K562 (cell line): Measurements from ENCODE around the gene BRD7. TPM values are rescaled to one million over a fixed set of nuclear protein-coding genes. Genes with fewer than 3 reads are reported as not detected.

Source experiments
- E2F3 ChIP-seq: fragments of 250-450 bp; sonication (Bioruptor Pico); IDR thresholded peaks from 2 replicates; pipeline ENCODE4 v1.4.0; 2020; ENCODE audit warnings: mild to moderate bottlenecking
- ELF2 ChIP-seq: fragments of 250-450 bp; sonication (Bioruptor Pico); IDR thresholded peaks from 2 replicates; pipeline ENCODE4 v1.5.0; 2021; ENCODE audit warnings: mild to moderate bottlenecking
- EWSR1 ChIP-seq: fragments of 450-650 bp; IDR thresholded peaks from 2 replicates; pipeline ENCODE4 v1.6.1; 2018; ENCODE audit warnings: borderline replicate concordance, mild to moderate bottlenecking, low read depth, moderate library complexity; ENCODE audit not compliant: partially characterized antibody
- FIP1L1 ChIP-seq: fragments of 200-400 bp; formaldehyde crosslinking; IDR thresholded peaks from 2 replicates; pipeline ENCODE4 v1.6.1; 2018; ENCODE audit warnings: mild to moderate bottlenecking, low read depth, low read length; ENCODE audit not compliant: poor library complexity, severe bottlenecking
- HDAC2 ChIP-seq: fragments of 450-650 bp; IDR thresholded peaks from 2 replicates; pipeline ENCODE4 v1.6.1; 2016; ENCODE audit warnings: mild to moderate bottlenecking
- JUNB ChIP-seq: fragments of 450-650 bp; formaldehyde crosslinking; conservative IDR thresholded peaks from 2 replicates; pipeline ENCODE4 v1.4.0; 2020; ENCODE audit warnings: mild to moderate bottlenecking
- MECOM ChIP-seq: fragments of 250-450 bp; sonication (Bioruptor Pico); IDR thresholded peaks from 2 replicates; pipeline ENCODE4 v1.8.0; 2022; ENCODE audit warnings: inconsistent platforms
- MEIS2 ChIP-seq: fragments of 450-650 bp; IDR thresholded peaks from 2 replicates; pipeline ENCODE4 v1.6.1; 2014; ENCODE audit warnings: mild to moderate bottlenecking; ENCODE audit not compliant: partially characterized antibody
- NCOA4 ChIP-seq: fragments of 450-650 bp; IDR thresholded peaks from 2 replicates; pipeline ENCODE4 v1.6.1; 2018; ENCODE audit warnings: mild to moderate bottlenecking; ENCODE audit not compliant: partially characterized antibody
- SETDB1 ChIP-seq: IDR thresholded peaks from one replicate; pipeline ENCODE4 v1.6.1; 2012; ENCODE audit warnings: low read length, control low read depth, inconsistent platforms
- SMARCE1 ChIP-seq: fragments of 450-650 bp; IDR thresholded peaks from 2 replicates; pipeline ENCODE4 v1.7.1; 2016; ENCODE audit warnings: mild to moderate bottlenecking
- TARDBP ChIP-seq: fragments of 450-650 bp; IDR thresholded peaks from 2 replicates; pipeline ENCODE4 v1.6.1; 2016
- ZEB2 ChIP-seq: fragments of 450-650 bp; IDR thresholded peaks from 2 replicates; pipeline ENCODE4 v1.6.1; 2016
- ZNF324 ChIP-seq: fragments of 250-450 bp; sonication (Bioruptor Pico); IDR thresholded peaks from 2 replicates; pipeline ENCODE4 v1.4.0; 2020; ENCODE audit warnings: mild to moderate bottlenecking
- ZNF75A ChIP-seq: fragments of 450-650 bp; formaldehyde crosslinking; IDR thresholded peaks from 2 replicates; pipeline ENCODE4 v1.4.0; 2020; ENCODE audit warnings: mild to moderate bottlenecking
- polyA plus RNA-seq, 8 experiments: library from polyadenylated mRNA; depleted of rRNA in 4 of 8; stranded (reverse) in 5 of 8; unstranded in 3 of 8; fragments of >200 nt; fragmentation: Nextera tagmentation in 2 of 8; fragmentation: Illumina TruSeq in 1 of 8; extraction: Ambion mirVana in 2 of 8; extraction: Trizol in 1 of 8; gene quantifications; 2 replicates each; pipeline versions ENCODE4 v1.2.1 to v1.2.3, GENCODE V29; 2011 to 2014; ENCODE audit warnings: inconsistent platforms in 1 of 8, missing spikeins in 1 of 8
- total RNA-seq, 7 experiments: library from RNA; depleted of rRNA in 6 of 7; stranded (reverse); fragments of >200 nt in 6 of 7; fragmentation: Illumina TruSeq in 2 of 7; extraction: Trizol in 2 of 7; gene quantifications; 2 replicates each; pipeline versions ENCODE4 v1.2.1 to v1.2.3, GENCODE V29; 2011 to 2021; ENCODE audit warnings: low replicate concordance in 1 of 7
- TF ChIP-seq, protein P1 (sequence below), 2 experiments: fragments of 450-650 bp in 1 of 2; sonication (generic) in 1 of 2; formaldehyde crosslinking in 1 of 2; IDR thresholded peaks in 1 of 2; conservative IDR thresholded peaks in 1 of 2; 2 replicates each; pipeline versions ENCODE4 v1.6.1 to v1.8.1; 2016 to 2023; ENCODE audit warnings: mild to moderate bottlenecking in 2 of 2, moderate library complexity in 2 of 2, inconsistent platforms in 1 of 2, missing genetic modification reagents in 1 of 2
- TF ChIP-seq, protein P2 (sequence below): fragments of 450-650 bp; IDR thresholded peaks from one replicate; pipeline ENCODE4 v1.6.1; 2018; ENCODE audit warnings: mild to moderate bottlenecking, moderate library complexity; ENCODE audit not compliant: partially characterized antibody
- TF ChIP-seq, protein P3 (sequence below): IDR thresholded peaks from 2 replicates; pipeline ENCODE4 v1.6.1; 2016; ENCODE audit warnings: missing genetic modification characterization, missing compliant biosample characterization
- TF ChIP-seq, protein P4 (sequence below): fragments of 250-450 bp; sonication (Bioruptor Pico); IDR thresholded peaks from 2 replicates; pipeline ENCODE4 v1.8.0; 2021; ENCODE audit warnings: mild to moderate bottlenecking, moderate library complexity
- TF ChIP-seq, protein P5 (sequence below): fragments of 450-650 bp; conservative IDR thresholded peaks from 2 replicates; pipeline ENCODE4 v1.6.1; 2016; ENCODE audit warnings: missing genetic modification characterization, low read depth, mild to moderate bottlenecking, missing compliant biosample characterization, moderate library complexity
- TF ChIP-seq, protein P6 (sequence below): fragments of 450-650 bp; formaldehyde crosslinking; IDR thresholded peaks from 2 replicates; pipeline ENCODE4 v1.4.0; 2020; ENCODE audit warnings: mild to moderate bottlenecking, moderate library complexity

Gene BRD7
- total and polyA plus RNA-seq, 9 of the 15 experiments (the other 6 are each of a cell fraction or from before 2014, with no cell fraction given): 20.6 to 101 (median 68.7) TPM

DNA sequence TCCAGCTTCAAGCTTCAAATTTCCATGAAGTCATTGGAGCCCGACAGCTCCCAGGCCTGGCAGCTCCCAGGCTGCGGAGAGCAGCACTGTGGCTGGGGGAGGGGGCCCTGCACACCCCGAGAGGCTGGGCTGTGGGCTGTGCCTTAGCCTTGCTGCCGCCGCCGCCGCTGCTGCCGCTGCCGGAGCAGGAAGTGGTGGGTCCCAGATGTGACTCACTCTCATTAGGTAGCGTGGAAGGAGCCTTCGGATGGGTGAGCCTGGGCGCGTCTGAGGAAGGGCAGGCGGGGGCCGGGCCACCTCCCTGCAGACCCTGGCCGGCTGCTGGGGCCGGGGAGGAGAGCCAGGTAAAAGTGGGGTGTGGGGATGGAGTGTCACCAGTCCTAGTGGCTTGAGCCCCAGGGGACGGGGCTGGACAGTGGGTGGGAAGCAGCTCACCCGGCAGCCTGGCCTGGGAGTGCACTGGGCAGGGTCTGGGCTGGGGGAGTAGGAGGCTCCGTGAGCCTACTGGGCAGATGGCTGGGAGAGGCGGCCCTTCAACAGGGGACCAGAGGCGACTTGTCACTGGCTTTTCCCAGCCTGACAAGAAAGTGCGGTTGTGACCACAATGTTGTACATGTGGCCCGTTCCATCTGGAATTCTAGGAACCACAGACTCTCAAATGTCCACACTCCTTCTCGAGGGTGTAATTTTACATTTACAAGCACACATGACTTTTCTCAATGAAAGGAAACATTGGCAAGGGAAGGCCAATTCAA, 102.3 kb downstream of the BRD7 start, which contains the start of gene ADCY7 (continued):
- TF ChIP-seq, protein P1, sequence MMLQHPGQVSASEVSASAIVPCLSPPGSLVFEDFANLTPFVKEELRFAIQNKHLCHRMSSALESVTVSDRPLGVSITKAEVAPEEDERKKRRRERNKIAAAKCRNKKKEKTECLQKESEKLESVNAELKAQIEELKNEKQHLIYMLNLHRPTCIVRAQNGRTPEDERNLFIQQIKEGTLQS (IDR thresholded peaks at IDR 0.05): peak; percentile 81
- TF ChIP-seq, protein P1 (CRISPR knock-in tag; conservative IDR thresholded peaks at IDR 0.05): 0 out of 2 replicates have a peak, but pooled peaks have one; percentile 21
- TF ChIP-seq, protein P2, sequence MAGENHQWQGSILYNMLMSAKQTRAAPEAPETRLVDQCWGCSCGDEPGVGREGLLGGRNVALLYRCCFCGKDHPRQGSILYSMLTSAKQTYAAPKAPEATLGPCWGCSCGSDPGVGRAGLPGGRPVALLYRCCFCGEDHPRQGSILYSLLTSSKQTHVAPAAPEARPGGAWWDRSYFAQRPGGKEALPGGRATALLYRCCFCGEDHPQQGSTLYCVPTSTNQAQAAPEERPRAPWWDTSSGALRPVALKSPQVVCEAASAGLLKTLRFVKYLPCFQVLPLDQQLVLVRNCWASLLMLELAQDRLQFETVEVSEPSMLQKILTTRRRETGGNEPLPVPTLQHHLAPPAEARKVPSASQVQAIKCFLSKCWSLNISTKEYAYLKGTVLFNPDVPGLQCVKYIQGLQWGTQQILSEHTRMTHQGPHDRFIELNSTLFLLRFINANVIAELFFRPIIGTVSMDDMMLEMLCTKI: no peak
- TF ChIP-seq, protein P3, sequence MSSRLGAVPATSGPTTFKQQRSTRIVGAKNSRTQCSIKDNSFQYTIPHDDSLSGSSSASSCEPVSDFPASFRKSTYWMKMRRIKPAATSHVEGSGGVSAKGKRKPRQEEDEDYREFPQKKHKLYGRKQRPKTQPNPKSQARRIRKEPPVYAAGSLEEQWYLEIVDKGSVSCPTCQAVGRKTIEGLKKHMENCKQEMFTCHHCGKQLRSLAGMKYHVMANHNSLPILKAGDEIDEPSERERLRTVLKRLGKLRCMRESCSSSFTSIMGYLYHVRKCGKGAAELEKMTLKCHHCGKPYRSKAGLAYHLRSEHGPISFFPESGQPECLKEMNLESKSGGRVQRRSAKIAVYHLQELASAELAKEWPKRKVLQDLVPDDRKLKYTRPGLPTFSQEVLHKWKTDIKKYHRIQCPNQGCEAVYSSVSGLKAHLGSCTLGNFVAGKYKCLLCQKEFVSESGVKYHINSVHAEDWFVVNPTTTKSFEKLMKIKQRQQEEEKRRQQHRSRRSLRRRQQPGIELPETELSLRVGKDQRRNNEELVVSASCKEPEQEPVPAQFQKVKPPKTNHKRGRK (tag): no peak
- no peak for TF ChIP-seq JUNB
- TF ChIP-seq SETDB1: no peak
- TF ChIP-seq ZNF324: no peak
- TF ChIP-seq TARDBP: no peak
- TF ChIP-seq ZEB2: no peak; the same call in 1 of the 2 replicates
- TF ChIP-seq NCOA4: no peak
- no peak for TF ChIP-seq FIP1L1
- TF ChIP-seq, protein P4, sequence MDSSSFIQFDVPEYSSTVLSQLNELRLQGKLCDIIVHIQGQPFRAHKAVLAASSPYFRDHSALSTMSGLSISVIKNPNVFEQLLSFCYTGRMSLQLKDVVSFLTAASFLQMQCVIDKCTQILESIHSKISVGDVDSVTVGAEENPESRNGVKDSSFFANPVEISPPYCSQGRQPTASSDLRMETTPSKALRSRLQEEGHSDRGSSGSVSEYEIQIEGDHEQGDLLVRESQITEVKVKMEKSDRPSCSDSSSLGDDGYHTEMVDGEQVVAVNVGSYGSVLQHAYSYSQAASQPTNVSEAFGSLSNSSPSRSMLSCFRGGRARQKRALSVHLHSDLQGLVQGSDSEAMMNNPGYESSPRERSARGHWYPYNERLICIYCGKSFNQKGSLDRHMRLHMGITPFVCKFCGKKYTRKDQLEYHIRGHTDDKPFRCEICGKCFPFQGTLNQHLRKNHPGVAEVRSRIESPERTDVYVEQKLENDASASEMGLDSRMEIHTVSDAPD (CRISPR knock-in tag): no peak
- TF ChIP-seq EWSR1: no peak
- TF ChIP-seq, protein P5, sequence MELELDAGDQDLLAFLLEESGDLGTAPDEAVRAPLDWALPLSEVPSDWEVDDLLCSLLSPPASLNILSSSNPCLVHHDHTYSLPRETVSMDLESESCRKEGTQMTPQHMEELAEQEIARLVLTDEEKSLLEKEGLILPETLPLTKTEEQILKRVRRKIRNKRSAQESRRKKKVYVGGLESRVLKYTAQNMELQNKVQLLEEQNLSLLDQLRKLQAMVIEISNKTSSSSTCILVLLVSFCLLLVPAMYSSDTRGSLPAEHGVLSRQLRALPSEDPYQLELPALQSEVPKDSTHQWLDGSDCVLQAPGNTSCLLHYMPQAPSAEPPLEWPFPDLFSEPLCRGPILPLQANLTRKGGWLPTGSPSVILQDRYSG (tag): no peak
- TF ChIP-seq, protein P6, sequence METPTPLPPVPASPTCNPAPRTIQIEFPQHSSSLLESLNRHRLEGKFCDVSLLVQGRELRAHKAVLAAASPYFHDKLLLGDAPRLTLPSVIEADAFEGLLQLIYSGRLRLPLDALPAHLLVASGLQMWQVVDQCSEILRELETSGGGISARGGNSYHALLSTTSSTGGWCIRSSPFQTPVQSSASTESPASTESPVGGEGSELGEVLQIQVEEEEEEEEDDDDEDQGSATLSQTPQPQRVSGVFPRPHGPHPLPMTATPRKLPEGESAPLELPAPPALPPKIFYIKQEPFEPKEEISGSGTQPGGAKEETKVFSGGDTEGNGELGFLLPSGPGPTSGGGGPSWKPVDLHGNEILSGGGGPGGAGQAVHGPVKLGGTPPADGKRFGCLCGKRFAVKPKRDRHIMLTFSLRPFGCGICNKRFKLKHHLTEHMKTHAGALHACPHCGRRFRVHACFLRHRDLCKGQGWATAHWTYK (CRISPR knock-in tag): 0 out of 2 replicates have a peak, but pooled peaks have one; percentile 23
- TF ChIP-seq ZNF75A: no peak
- TF ChIP-seq SMARCE1: peak; percentile 85
- TF ChIP-seq ELF2: peak; percentile 77
- TF ChIP-seq E2F3 (CRISPR knock-in tag): no peak
- TF ChIP-seq MEIS2: no peak
- TF ChIP-seq HDAC2: peak; percentile 34; the same call in 1 of the 2 replicates
- TF ChIP-seq MECOM (CRISPR knock-in tag): no peak
